Activated CD4-positive, alpha-beta T cell treated with anti-CD3 and anti-CD28 coated beads, Interleukin-2, amount 50 U/mL, for 16 hours (primary cell): Measurements from ENCODE around the gene IGFL4.

ENCODE experiments used
- DNase-seq: peaks from one replicate; pipeline ENCODE4 v3.0.0-alpha.2; 2020

IGFL4 gene

DNA sequence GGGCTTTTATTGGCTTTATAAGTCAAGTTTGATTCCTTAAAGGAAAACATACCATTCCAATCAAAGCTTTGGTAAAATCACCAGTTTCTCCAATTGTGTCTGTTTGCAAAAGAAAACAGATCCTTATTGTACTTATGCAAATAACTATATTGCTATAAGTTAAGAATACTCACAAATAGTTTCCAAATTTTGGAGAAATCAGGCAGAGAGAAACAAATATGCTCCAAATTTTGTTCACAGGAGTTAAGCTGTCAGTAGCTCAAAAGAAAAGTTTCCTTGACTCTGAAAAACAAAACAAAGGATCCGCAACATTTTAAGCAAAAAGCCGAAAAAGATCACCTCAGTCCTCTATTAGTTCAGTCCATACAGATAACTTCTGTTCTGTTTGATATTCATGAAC lies 19.2 kb upstream of the IGFL4 start:
- DNase-seq: no peak

DNA sequence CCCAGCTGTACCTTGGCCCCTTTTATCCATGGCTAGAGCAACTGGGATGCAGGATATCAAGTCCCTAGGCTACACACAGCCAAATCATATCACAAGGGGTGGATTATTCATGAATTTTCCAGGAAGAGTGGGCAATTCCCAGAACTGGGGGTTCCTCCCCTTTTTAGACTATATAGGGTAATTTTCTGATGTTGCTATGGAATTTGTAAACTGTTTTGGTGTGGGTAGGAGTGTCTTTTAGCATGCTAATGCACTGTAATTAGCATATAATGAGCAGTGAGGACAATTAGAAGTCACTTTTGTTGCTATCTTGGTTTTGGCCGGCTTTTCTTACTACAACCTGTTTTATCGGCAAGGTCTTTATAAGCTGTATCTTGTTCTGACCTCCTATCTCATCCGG lies 18.0 kb upstream of the IGFL4 start:
- no peak for DNase-seq

DNA sequence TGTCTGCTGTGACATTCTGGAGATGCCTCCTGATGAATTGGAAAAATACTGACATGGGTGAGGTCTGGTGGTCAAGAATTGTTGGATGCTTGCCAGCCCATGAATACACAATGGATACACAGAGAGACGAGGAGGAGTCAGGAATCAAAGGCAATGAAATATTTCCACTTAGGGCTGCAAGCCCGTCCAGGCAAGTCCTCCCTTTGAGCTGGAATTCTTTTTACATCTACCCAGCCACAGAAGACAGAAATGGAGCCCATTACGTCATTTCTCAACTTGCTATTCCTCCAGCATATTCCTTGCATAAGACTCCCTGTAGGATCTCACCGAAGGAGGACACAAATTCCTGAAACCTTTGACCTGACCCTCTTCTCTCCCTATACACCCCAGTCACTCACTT lies 15.7 kb upstream of the IGFL4 start:
- DNase-seq: no peak

DNA sequence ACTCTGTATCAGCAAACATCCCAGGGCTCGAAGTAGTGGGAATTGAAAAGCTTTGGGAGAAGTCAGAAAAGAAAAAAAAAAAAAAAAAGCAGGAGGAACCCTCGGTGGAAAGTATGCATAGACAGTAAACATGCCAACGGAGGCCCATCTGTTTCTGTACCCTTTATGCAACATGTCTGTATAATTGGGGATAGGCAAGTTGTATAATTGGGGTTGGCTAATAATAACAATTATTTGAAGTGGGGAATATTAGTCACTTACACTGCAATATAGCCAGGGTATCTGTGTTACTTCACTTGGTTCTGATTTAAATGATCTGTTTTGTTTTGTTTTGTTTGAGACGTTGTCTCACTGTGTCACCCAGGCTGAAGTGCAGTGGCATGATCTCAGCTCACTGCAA lies 12.1 kb upstream of the IGFL4 start:
- DNase-seq: no peak

DNA sequence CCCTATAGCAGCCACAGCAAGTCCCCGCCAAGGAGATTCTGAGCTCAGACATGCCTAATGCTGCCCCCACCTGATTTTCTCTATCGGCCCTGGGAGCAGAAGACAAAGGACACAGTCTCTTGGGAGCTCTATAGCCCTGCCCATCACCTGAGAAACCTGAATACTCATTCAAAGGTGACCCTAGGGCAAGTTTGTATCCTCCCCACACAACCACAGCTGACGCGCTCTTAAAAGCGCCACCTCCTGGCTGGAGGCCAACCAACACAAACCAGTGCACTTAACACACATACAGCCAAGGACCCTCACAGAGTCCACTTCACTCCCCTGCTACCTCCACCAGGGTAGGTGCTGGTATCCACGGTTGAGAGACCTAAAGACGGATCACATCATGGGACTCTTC lies 8.8 kb upstream of the IGFL4 start:
- no peak for DNase-seq

DNA sequence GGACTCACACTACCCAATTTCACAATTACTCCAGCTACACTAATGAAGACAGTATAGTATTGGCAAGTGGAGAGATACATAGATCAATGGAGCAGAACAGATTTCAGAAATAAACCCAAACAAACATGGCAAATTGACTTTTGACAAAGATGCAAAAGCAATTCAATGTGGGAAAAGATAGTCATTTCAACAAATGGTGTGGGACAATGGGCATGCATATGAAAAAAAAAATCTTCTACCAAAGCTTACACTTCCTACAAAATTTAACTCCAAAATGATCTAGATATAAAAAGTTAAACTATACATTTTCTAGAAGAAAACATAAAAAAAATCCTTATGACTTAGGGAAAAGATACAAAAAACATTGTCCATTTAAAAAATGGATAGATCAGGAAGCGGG lies 2.7 kb upstream of the IGFL4 start:
- DNase-seq: no peak

DNA sequence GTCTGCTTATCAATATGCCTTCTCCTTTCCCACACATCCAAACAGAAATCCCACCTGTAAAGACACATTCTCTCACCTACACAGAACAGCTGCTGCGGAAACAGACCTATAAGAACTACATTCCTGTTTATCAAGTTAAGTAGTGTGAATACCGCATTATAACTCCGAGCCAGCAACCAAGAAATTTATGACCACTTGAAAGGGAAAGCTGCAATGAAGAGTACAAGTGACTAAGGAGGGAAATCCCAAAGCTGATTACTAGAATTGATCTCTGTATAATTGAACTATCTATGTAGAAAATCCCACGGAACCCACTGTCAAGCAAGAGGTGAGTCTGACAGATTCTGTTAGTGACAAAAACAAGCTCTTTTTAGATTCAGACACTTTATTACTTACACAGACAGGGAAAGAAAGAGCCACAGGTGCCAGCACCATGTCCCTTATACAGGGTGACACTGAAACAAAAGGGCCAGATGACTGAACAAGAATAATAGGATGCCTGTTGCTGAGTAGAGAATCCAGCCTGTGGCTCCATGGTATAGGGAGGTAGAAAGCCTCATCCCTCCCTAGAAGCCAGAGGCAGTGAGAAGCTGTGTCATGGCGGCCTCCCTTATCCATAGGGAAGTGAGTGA lies 1.6 kb upstream of the IGFL4 start:
- DNase-seq: no peak

DNA sequence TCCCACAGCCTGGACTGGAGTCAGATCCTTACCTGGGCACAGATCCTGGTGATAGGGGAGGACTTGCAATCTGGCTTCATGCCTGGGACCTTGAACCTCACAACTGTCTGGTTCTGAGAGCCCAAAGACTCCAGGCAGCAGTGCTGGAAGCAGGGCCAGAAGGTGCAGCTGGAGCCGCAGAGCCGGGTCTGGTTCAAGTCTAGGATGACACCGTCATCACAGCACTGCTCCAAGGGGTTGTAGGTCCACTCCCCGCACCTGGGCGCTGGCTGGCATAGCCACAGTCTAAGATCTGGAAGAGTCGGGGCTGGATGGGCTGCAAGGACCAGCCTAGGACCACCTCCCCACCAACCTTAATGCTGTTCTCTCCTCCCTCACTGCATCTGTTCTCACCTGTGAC lies 677 bp downstream of the IGFL4 start:
- DNase-seq: no peak

DNA sequence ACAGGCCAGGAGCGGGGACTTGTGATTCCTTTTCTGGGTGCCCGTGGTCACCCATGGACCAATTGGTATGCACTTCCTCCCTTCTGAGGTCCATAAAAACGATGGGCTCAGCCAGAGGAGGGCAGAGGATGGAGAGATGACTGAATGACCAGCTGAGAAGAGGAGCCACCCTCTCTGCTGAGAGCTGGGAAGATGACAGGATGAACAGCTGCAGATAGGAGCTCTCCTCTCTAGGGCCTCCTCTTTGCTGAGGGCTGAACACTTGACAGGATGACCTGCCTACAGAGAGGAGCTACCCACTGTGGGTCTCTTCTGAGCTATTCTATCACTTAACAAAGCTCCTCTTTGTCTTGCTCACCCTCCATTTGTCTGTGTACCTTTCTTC lies 4.1 kb downstream of the IGFL4 start:
- no peak for DNase-seq

DNA sequence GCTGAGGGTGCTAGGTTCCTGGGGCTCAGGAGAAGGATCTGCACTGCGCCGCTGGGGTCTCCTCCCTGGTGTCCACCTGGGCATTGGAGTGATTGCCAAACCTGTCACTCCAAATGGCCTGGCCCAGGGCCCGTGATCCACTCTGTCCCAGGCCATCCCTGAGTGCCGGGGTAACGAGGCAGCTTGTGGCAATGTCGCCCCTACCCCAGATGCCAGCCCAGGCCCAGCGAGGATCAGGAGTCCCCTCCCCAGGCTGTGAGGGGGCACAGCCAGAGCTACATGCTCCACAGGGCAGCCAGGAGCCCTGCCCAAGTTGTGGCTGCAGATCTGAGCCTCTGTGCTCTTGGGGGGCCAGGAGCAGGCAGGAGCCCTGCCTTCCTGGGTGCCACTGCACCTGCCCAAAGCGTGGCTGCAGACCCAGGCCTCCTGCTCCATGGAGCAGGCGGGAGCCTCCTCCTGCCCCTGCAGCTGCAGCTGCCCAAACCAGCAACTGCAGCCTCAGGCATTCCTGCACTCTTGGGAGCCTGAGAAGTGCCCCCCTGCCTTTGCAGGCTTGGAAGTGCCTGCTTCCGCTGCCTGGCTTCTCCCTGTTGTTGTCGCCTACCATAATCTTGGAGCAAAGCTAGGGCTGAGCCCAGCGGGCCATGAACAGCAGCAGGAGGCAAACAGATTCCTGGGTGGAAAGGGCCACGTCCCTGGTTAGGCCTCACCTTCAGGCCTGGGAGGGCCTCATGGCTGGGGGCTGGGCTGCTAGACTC lies 4.6 kb downstream of the IGFL4 start:
- no peak for DNase-seq

DNA sequence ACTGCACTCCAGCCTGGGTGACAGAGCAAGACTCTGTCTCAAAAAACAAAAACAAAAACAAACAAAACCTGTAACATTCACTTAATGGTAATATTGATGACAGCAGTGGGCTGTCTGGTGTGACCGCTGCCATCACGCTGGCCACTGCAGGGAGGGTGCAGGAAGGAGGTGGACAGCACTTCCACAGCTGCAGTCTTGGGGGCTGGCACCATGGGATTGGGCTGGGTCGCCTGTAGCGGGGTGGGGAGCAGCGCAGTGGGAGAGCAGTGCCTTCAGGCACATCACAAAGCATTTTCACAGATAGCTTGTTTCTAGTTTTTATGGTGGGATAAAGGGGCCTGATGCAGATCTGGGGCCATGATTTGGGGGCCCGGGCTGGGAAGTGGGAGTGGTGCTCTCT lies 5.3 kb downstream of the IGFL4 start:
- no peak for DNase-seq

DNA sequence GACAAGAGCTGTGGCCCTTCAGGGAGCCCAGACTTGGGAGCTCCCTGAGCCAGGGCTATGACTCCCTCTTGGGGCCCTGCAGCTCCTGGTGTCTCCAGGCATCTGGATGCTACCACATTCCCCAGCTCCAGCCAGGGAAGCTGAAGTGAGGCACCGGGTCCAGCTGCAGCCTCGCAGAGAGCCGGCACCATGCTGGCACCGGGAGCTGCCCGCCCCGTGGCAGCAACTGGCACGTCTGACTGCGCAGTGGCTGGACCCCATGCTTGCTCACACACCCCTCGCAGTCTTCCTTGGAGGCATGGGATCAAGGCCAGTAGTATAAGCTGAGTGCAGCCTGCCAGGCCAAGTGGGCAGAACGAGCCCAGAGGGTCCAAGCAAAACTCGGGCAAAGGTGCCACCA lies 7.4 kb downstream of the IGFL4 start:
- no peak for DNase-seq

DNA sequence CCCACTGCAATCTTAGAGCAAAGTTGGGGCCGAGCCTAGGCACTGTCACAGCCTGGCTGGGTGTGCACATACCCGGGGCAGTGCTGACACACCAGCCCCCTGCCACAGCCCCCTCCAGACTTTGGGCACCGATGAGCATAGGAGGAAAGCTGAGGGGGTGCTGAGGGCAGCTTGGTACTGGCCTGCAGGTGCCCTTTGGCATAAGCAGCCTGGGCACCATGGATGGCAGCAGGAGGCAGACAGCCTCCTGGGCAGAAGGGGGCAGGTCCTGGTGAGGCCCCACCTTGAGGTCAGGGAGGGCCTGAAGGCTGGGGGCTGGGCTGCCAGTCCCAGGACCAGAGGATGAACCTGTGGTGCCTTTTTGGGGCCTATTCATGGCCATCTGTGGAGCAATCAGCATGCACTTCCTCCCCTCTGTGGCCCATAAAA lies 8.2 kb downstream of the IGFL4 start:
- no peak for DNase-seq

DNA sequence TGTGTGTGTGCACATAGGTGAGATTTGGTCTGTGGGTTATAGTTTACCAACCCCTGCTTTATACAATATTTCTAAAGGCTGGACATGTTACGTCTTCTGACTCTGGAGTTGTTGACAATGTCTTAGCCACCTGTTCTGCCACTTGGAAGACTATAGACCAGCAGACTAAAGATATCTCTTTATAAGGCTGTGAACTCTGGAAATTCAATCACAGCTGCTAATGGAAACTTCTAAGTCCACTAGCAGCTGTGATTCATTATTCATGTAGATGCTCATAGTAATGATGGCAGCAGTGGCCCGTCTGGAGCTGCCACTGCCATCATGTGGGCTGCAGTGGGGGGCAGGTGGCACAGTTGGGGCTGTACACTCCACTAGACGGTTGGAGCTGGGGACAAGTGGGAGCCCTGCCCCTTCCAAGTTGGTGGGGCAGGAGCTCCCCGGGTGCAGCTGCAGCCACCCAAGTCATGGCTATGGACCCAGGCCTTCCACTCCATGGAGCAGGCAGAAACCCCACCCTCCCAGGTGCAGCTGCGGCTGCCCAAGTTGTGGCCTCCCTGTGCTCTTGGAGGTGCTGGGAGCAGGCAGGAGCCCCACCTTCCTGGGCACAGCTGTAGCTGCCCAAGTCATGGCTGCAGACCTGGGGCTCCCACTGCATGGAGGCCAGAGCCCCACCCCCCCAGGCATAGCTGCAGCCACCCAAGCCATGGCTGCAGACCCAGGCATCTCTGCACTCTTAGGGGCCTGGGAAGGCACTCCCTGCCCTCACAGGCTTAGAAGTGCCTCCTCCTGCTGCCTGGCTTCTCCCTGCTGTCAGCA lies 8.8 kb downstream of the IGFL4 start:
- no peak for DNase-seq

DNA sequence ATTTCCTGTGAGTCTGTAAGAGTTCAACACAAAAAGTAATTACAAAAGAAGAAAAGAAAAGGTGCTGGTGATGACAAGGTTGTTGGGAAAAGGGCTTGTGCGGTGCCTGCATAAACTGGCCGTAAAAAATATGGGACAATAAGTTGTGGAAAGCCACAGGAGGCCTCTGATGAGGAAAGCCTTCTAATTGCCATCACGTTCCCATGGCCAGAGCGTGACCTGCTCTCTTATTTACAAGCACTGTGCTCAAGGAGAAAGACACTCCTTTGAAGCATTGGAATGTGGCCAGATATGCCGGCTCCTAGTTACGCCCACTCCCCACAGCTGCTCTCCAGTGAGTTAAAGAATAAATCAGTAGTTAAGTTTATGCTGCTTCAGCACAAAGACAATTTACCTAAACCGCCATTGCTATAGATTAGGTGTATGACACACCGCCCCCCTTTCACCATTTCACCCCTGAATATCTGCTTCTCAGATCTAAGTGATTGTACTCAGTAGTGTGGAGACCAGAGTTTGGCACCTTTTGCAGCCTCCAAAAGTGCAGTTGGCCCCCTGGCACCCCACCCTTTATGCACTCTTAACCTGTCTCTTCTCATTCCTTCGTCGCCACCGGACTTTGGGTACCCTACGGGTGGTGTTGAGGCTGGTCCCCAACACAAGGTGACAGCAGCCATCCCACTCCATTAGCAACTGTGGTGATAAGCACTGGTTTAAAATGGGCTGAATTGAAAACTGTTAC lies 9.8 kb downstream of the IGFL4 start:
- no peak for DNase-seq

DNA sequence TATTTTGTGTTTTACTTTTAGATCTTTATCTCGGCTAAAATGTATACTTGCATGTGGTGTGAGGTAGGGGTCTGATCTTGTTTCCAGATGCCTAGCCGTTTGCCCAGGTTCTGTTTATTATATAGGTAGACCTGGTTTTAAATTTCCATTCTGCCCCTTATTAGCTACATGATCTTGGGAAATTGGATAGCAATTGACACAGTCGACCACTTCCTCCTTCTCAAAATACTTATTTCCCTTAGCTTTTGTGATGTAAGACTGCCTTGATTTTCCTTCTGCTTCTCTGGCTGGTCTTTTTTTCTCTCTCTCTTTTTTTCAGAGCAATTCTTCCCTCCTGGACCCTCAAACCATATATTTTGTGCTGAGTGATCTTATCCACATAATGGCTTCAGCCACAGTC lies 15.0 kb downstream of the IGFL4 start:
- no peak for DNase-seq

DNA sequence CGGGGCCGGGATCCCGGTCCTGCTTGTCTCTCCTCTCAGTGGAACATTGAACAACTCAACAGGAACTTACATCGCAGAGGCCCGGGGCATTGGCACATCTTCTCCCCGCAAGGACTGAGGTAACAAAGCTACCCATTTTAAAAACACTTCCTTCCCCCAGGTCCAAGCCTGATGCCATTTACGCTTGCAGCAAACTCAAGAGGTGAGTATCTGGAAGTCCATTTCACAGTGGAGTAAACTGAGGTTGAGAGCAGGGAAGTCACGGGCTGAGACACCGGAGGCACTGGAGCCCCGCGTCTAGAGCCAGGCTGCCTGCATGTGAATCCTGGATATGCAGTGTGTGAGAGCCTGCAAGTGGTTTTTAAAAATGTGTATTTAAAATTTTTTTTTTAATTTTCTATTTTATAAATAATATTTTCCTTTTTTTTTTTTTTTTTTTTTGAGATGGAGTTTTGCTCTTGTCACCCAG lies 17.5 kb downstream of the IGFL4 start:
- DNase-seq: no peak

DNA sequence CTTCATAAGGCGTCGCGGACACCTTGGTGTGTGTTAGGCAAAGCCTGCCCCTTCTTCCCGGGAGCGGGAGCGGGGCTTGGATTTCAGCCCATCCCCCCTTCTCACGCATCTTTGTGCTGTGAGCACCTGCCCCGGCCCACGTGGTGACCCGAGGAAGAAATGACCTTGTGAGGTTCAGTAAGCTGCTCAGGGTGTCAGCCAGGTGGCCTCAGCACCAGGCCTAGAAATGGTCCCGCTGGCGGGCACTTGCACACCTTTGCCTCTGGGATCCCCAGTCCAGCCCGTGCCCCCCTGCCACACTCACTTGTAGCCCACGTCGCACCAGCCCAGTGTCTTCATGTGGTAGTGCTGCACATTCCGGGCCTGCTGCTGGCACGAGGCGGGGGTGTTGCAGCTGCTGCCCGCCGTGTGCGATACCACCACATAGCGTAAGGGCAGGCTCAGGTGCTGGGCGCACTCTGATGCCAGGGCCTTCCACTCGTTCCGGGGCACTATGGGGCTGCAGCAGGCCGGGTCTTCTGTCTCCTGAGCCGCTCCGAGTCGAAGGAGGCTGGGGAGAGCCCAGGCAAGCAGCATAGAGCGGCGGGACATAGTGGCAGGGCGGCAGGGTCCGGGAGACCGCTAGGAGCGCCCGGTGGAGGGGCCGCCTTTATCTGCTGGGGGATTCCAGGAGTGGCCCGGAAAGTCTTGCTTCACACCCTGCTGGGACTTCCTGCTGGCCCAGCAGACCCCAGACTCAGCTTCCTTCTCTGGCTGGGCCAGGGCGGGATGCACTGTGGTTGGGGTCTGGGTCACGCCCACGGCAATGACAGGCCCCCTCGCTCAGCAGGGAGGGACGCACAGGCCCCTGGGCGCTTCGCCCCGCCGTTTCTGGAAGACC lies 18.1 kb downstream of the IGFL4 start, which contains the start of gene PGLYRP1:
Gene PGLYRP1, minus strand, starts transcription at position 623 of the 880 bp plus-strand sequence. Its CDS starts 32 bp downstream, at position 591.
- DNase-seq: no peak

DNA sequence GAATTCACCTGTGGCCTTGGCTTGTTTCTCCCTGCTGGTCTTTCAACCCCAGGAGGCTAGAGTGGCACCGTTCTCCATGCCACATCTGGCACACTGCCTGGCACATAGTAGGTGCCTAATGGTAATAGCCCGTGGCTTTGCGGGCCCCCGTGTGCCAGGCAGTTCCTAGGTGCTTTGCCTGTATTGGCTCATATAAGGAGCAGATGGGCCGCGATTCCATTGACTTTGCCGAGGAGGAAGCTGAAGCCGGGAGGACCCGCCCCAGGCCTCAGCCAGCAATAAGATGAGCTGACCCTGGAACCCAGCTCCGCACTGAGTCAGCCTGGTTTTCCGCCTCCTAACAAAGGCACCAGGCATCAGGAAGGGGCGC lies 18.8 kb downstream of the IGFL4 start:
- DNase-seq: no peak

DNA sequence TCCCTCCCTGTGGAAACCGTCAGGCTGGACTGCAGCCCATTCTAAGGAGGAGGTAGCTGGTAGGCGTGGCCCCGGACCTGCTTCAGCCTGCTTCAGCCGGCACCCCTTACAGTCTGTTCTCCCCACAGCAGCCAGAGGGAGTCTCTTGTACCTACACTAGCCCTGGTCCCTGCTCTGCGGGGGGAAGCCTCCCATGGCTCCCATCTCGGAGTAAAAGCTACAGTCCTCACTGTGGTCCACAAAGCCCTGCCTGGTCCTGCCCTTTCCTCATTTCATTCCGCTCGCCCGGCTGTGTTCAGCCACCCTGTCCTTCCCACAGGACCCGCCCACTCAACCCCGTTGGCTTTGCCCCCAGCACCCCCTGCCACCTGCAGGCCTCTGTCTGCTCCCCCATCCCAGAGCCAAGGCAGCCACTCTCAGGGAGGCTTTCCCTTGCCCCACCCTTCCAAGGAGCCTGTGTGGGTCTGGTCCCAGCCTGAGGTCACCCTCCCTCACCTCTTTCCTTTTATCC lies 19.2 kb downstream of the IGFL4 start:
- no peak for DNase-seq

DNA sequence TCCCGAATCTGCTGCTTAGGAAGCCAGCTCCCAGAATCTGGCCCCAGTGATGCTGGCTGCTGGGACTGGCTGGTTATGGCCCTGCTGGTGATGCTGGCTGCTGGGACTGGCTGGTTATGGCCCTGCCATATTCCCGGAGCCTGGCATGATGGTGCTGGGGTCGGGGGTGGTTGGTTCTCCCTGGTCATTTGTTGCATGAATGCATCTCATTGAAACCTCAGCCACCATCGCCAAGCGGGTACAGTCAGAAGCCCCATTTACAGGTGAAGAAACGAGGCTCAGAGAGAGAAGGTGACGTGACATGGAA lies 20.0 kb downstream of the IGFL4 start:
- no peak for DNase-seq

DNA sequence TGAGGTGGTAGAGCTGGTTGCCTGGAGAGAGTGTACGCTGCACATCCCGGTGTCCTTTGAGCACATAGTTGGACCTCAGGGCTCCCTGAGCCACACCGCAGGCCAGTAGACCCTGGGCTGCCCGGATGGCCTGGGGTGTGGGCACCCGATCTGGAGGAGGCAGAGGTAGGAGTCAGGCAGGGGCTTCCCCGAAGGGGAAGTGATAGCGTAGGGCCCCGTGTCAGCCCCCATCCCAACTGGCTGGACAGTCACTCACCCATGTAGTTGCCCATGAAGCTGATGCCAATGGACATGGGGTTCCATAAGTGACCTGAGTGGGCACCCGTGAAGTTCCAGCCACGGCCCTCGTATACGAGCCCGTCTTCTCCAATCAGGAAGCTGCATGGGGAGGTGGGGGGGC lies 21.5 kb downstream of the IGFL4 start:
- DNase-seq: no peak
